Vagina (tissue), 2 donors: ENCODE measurements around the gene TMEM45A. TPM values are rescaled to one million over a fixed set of nuclear protein-coding genes. Genes with fewer than 3 reads are reported as not detected.

ENCODE experiments used
- DNase-seq, 2 donors: peaks; one replicate each; pipeline ENCODE4 v3.0.0-alpha.2; 2017; ENCODE audit errors: extremely low spot score in 2 of 2
- H3K27ac ChIP-seq: fragments of 200-600 bp; sonication (generic); one replicate; pipeline ENCODE4 v1.5.1; 2019
- H3K27me3 ChIP-seq: fragments of 200-600 bp; sonication (generic); one replicate; pipeline ENCODE4 v1.5.1; 2019
- H3K36me3 ChIP-seq, 2 donors: fragments of 200-600 bp; sonication (generic); one replicate each; pipeline ENCODE4 v1.5.1; 2017 to 2019
- H3K4me1 ChIP-seq: fragments of 200-600 bp; sonication (generic); one replicate; pipeline ENCODE4 v1.5.1; 2019
- H3K4me3 ChIP-seq, 2 donors: fragments of 200-600 bp; sonication (generic); 1 replicate in 1 of 2; 2 replicates in 1 of 2; pipeline ENCODE4 v1.5.1; 2016 to 2019
- H3K9me3 ChIP-seq: fragments of 200-600 bp; sonication (generic); one replicate; pipeline ENCODE4 v1.5.1; 2019
- CTCF ChIP-seq, 3 experiments: fragments of 450-650 bp in 2 of 3; fragments of 200-600 bp in 1 of 3; sonication (generic) in 1 of 3; IDR thresholded peaks; one replicate each; pipeline ENCODE4 v1.5.1; 2017 to 2019; ENCODE audit warnings: antibody characterized with exemption in 3 of 3, mild to moderate bottlenecking in 2 of 3, moderate library complexity in 2 of 3
- POLR2A ChIP-seq, 2 donors: fragments of 450-650 bp; IDR thresholded peaks; one replicate each; pipeline ENCODE4 v1.6.1; 2017; ENCODE audit warnings: antibody characterized with exemption in 2 of 2, mild to moderate bottlenecking in 2 of 2, moderate library complexity in 2 of 2
- POLR2AphosphoS5 ChIP-seq, 2 donors: sonication (generic); formaldehyde crosslinking; IDR thresholded peaks; one replicate each; pipeline ENCODE4 v1.9.0; 2017; ENCODE audit warnings: antibody characterized with exemption in 2 of 2, mild to moderate bottlenecking in 2 of 2, low read depth in 1 of 2; ENCODE audit not compliant: insufficient read depth in 1 of 2
- intact Hi-C: fragments of 100-400 bp; cut with DNase I; formaldehyde crosslinking; loops from one replicate; pipeline ENCODE4 v1.15.1; 2023
- total RNA-seq: library from RNA; depleted of rRNA; stranded (reverse); fragments of >200 nt; gene quantifications from one replicate; pipeline ENCODE4 v1.2.3, GENCODE V29; 2016

The TMEM45A gene
- total RNA-seq, 1 donor from 2014 or later, result 46.4 TPM

- intact Hi-C loops, result no loop called here
- no peaks in the 10 kb centered on the region for H3K9me3 ChIP-seq
- H3K36me3 ChIP-seq, result no peaks in the 10 kb centered on the region
- DNase-seq, result no peak
- H3K4me1 ChIP-seq, result no peaks in the 10 kb centered on the region
- no peaks in the 10 kb centered on the region for H3K27me3 ChIP-seq
- no peak overlapping the region for H3K4me3 ChIP-seq
- H3K27ac ChIP-seq, result peak overlapping the region; percentile 1
- TF ChIP-seq CTCF (IDR thresholded peaks at IDR 0.05) (no peak), POLR2A (IDR thresholded peaks at IDR 0.05) (no peak), POLR2AphosphoS5 (IDR thresholded peaks at IDR 0.05; ENCODE audit: insufficient read depth in 1 of 2, low read depth in 1 of 2) (no peak)
Observed at GRCh38 chr3:100516838-100517237, 24.4 kb downstream of the TMEM45A start.

DNA sequence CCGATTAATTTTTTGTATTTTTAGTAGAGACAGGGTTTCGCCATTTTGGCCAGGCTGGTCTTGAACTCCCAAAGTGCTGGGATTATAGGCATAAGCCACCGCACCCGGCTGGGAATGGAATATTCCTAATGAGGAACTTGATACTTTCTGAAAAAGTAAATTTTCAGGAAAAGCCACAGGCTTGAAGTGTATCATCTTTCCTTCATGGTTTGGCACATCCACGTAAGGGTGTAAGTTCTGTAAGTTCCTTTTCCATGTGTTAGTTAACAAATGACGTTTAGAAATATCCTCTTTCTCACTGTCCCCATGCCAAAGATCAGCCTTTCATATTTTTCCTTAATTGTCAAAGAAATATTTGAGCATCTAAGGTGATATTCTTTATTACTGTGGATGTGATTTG lies 24.9 kb downstream of the TMEM45A start:
- Histone ChIP-seq H3K36me3 (no peaks in the 10 kb centered on the region), H3K4me3 (no peak overlapping the region), H3K9me3 (no peaks in the 10 kb centered on the region), H3K4me1 (no peaks in the 10 kb centered on the region), H3K27me3 (no peaks in the 10 kb centered on the region), H3K27ac (peak overlapping the region; percentile 1)
- TF ChIP-seq POLR2A (IDR thresholded peaks at IDR 0.05) (no peak), CTCF (IDR thresholded peaks at IDR 0.05) (no peak), POLR2AphosphoS5 (IDR thresholded peaks at IDR 0.05; ENCODE audit: insufficient read depth in 1 of 2, low read depth in 1 of 2) (no peak)
- intact Hi-C loops, result no loop called here
- DNase-seq, result no peak

- intact Hi-C loops, result no loop called here
- DNase-seq, result no peak
- H3K9me3 ChIP-seq, result no peaks in the 10 kb centered on the region
- TF ChIP-seq POLR2A (IDR thresholded peaks at IDR 0.05), result no peak
- TF ChIP-seq POLR2AphosphoS5 (IDR thresholded peaks at IDR 0.05; ENCODE audit: insufficient read depth in 1 of 2, low read depth in 1 of 2), result no peak
- TF ChIP-seq CTCF (IDR thresholded peaks at IDR 0.05), result no peak
- H3K4me3 ChIP-seq, result no peak overlapping the region
- no peak overlapping the region for H3K27ac ChIP-seq
- H3K36me3 ChIP-seq, result no peaks in the 10 kb centered on the region
- H3K27me3 ChIP-seq, result no peaks in the 10 kb centered on the region
- H3K4me1 ChIP-seq, result no peaks in the 10 kb centered on the region
Observed at GRCh38 chr3:100518244-100518643, 25.8 kb downstream of the TMEM45A start.

- intact Hi-C loops, result no loop called here
- Histone ChIP-seq H3K36me3 (no peaks in the 10 kb centered on the region), H3K9me3 (no peaks in the 10 kb centered on the region), H3K27ac (no peak overlapping the region), H3K27me3 (no peaks in the 10 kb centered on the region), H3K4me3 (peak overlapping the region in 1 of 2 donors; percentile 20), H3K4me1 (no peaks in the 10 kb centered on the region)
- TF ChIP-seq CTCF (IDR thresholded peaks at IDR 0.05) (no peak), POLR2AphosphoS5 (IDR thresholded peaks at IDR 0.05; ENCODE audit: insufficient read depth in 1 of 2, low read depth in 1 of 2) (no peak)
- no peak for DNase-seq
Observed at GRCh38 chr3:100518983-100519382, 26.6 kb downstream of the TMEM45A start.

GRCh38 chr3:100521439-100521845 lies 29.0 kb downstream of the TMEM45A start:
- DNase-seq, result no peak
- Histone ChIP-seq H3K9me3 (no peaks in the 10 kb centered on the region), H3K4me1 (peaks cover 6% of the 10 kb centered on the region), H3K27me3 (no peaks in the 10 kb centered on the region), H3K4me3 (no peak overlapping the region), H3K27ac (no peak overlapping the region), H3K36me3 (no peaks in the 10 kb centered on the region)
- TF ChIP-seq POLR2AphosphoS5 (IDR thresholded peaks at IDR 0.05; ENCODE audit: insufficient read depth in 1 of 2, low read depth in 1 of 2) (peak in 1 of 2 donors; percentile 22), CTCF (IDR thresholded peaks at IDR 0.05) (no peak)
- intact Hi-C loops, result no loop called here
